GM12874 (cell line): ENCODE results near the gene SPIN2B.

Experiments
- TF ChIP-seq, protein P1 (sequence below): IDR thresholded peaks from 2 replicates; pipeline ENCODE4 v1.5.1; 2011; ENCODE audit warnings: low read depth, mild to moderate bottlenecking, control low read depth, low read length, moderate library complexity; ENCODE audit not compliant: insufficient read depth

Gene SPIN2B

DNA sequence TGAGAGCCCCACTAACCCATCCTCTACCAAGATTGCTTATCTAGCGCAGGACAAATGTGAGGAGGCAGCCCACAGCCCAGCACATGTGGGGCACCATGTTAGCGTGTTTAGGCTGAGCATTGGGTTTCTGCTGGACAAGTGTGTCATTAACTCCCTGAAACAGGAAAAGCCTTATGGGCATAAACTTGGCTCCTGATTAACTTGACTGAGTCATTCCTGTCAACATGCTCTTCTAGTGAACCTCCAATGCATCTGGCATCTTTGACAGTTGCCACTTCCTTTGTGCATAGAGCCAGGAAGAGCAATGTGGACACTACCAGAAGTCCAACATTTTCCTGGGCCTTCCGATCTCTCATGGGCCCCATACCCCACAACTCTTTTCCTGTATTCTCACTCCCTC is 13.4 kb upstream of the SPIN2B start:
- TF ChIP-seq, protein P1, sequence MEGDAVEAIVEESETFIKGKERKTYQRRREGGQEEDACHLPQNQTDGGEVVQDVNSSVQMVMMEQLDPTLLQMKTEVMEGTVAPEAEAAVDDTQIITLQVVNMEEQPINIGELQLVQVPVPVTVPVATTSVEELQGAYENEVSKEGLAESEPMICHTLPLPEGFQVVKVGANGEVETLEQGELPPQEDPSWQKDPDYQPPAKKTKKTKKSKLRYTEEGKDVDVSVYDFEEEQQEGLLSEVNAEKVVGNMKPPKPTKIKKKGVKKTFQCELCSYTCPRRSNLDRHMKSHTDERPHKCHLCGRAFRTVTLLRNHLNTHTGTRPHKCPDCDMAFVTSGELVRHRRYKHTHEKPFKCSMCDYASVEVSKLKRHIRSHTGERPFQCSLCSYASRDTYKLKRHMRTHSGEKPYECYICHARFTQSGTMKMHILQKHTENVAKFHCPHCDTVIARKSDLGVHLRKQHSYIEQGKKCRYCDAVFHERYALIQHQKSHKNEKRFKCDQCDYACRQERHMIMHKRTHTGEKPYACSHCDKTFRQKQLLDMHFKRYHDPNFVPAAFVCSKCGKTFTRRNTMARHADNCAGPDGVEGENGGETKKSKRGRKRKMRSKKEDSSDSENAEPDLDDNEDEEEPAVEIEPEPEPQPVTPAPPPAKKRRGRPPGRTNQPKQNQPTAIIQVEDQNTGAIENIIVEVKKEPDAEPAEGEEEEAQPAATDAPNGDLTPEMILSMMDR, result no peak

DNA sequence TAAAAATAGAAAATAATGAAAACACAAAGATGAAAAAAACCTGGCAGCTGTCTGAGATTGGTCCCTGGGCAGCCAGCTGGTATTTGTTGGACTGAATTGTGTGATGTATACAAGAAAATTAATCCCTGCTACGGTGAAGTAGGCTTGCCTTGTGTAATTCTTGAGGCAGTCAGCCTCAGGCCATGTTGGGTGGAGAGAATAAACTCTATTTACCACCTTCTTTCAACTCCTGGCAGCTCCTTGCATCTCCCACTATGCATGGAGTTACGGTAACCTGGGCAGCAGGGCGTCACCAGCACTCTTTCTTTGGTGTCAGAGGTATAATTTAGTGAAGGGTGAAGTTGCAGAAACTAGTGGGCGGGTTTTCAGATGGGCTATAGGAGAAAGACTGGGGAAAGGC is 12.4 kb upstream of the SPIN2B start:
- TF ChIP-seq, protein P1, result no peak

DNA sequence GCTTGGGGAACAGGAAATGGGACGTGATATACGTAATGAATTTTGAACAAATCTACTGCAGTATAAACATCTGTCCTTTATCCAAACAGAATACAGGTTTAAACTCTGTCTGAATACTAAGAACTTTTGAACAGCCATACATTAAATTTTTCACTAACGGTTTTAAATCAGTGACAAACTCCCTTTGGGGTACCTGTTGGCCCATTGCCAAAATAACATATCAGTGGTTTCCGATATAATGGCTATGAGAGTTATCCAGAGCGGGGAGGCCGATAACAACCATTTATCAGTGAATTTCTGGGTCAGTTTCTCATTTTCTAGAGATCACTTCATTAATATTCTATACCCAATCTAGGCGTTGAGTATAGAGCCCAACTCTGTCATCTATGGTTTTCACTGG is 10.7 kb upstream of the SPIN2B start:
- TF ChIP-seq, protein P1, result no peak

DNA sequence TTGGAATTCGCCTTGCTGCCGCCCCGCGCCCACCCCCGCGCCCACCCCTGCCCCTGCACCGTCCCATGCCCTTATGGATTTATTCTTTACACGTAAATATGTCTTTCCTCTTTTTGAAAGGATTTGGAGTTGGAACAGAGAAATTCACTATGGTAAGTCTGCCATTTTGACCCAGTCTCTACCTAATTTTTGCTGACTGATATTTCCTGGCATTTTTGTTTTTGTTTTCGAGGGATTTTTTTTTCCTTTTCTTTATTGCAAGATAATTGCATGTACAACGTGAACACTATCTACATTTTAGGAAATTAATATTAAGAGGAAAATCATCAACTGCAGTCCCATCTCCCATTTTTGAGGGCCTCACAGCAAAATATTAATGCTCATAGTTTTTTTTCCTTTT is 468 bp upstream of the SPIN2B start:
- TF ChIP-seq, protein P1, result no peak

DNA sequence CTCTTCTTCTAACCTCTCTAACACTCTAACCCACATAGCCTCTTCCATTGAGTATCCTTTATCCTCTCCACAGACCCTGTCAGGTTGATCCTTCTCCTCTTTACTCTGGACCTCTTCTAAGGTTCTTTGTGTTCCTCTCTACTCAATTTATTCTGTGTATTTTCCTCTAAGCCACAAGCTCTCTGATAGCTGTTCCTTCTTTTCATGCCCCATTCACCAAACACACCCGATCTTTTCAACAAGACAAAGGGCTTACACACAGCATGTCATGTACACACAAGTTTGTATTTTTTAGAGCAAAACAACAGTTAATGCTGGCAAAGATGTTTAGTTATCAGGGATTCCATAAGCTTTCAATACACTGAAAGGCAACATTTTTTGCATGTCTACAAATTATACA is 1.9 kb downstream of the SPIN2B start:
- TF ChIP-seq, protein P1, result no peak

DNA sequence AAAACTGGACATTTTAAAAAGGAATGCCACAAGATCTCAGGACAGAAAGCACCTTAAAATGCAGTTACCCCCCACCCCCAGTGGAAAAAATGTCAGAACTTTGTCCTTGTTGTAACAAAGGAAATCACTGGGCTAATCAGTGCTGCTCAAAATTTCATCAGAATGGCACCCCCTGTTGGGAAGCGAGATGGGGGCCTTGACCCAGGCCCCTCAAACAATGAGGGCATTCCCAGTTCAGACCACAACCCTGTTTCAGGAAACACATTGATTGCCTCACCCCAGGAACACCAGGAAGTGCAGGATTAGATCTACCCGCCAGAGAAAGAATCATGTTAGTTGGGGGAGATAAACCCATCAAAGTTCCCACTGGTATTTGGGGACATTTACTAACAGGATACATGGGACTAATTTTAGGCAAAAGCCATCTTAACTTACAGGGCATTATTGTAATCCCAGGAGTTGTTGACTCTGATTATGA is 16.4 kb downstream of the SPIN2B start:
- TF ChIP-seq, protein P1, result no peak

DNA sequence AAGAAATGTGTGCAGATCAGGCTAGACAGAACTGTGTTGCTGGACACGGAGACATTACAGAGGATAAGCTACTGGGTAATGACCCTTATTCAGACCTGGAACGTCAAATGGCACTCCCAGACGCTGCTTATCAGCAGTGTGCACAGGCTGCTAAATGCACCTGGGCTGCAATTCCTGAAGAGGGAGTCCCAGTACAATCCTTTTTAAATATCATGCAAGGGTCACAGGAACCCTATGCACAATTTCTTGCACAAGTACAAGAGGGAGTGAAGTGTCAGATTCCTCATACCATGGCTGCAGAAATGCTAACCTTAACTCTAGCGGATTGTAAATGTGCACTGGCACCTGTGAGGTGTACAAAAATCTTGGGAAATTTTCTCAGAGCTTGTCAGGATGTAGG is 16.9 kb downstream of the SPIN2B start:
- TF ChIP-seq, protein P1, result no peak

DNA sequence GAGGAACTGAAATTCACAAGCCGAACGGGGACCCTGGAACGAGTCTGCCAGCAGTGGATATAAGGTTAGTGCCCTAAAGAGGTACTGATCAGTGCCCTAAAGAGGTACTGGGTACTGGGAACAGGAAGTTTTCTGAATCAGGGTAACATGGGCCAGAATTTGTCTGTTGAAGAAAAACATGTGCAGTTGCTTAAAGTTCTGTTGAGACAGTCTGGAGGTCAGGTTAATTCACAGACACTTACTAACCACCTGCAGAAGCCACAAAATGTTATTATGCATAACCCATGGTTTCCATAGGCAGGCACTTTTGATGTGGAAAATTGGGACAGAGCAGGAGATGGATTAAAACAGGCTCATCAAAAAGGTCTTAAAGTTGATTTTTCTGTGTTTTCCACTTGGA is 17.9 kb downstream of the SPIN2B start:
- TF ChIP-seq, protein P1, result no peak
